PFSK-1 (cell line): ENCODE measurements around the gene FGF14.

Source experiments
- FOXP2 ChIP-seq: optimal IDR thresholded peaks from 2 replicates; pipeline ENCODE3; 2011; ENCODE audit warnings: borderline replicate concordance, control low read depth, inconsistent platforms; ENCODE audit not compliant: insufficient read depth; ENCODE audit errors: extremely low read length, extremely low read depth
- POLR2AphosphoS5 ChIP-seq: IDR thresholded peaks from 2 replicates; pipeline ENCODE4 v1.6.1; 2012; ENCODE audit warnings: low read depth, mild to moderate bottlenecking, control low read depth, low read length, moderate library complexity
- REST ChIP-seq, 2 experiments: IDR thresholded peaks; 2 replicates each; pipeline versions ENCODE4 v1.6.1 to v1.8.0; 2011 to 2012; ENCODE audit warnings: low read depth in 2 of 2, low read length in 2 of 2, control low read depth in 1 of 2, inconsistent platforms in 1 of 2, mild to moderate bottlenecking in 1 of 2, moderate library complexity in 1 of 2; ENCODE audit not compliant: insufficient read depth in 1 of 2
- SIN3A ChIP-seq: IDR thresholded peaks from 2 replicates; pipeline ENCODE4 v1.6.1; 2012; ENCODE audit warnings: mild to moderate bottlenecking, low read length, moderate library complexity, borderline replicate concordance; ENCODE audit not compliant: insufficient read depth
- TAF1 ChIP-seq: IDR thresholded peaks from 2 replicates; pipeline ENCODE4 v1.6.1; 2012; ENCODE audit warnings: low read length, control low read depth, borderline replicate concordance; ENCODE audit not compliant: insufficient read depth

The FGF14 gene

GRCh38 chr13:101718496-101718895, 683.4 kb downstream of the FGF14 start:
- TF ChIP-seq POLR2AphosphoS5 = no peak
- TF ChIP-seq SIN3A = no peak
- no peak for TF ChIP-seq FOXP2
- no peak for TF ChIP-seq TAF1
- TF ChIP-seq REST (IDR thresholded peaks at IDR 0.05; ENCODE audit: insufficient read depth in 1 of 2, low read depth in 2 of 2, low read length in 2 of 2) = no peak

DNA sequence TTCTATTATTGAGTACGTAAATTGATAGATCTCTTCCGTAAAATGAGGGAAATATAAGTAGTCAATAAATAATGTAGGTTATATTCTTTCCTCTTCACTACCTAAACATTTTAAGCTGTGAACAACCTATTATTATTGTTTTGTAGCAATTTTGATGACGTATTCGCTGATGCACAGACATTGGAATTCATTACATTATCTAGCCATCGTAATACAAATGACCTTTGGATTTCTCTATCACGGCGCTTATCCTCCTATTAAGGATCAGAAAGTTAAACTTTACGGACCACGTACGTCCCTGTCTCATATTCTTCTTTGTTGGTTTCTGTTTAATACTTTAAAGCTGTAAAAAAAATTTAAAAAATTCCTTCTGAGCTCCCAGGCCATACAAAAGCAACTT, 684.5 kb downstream of the FGF14 start:
- TF ChIP-seq POLR2AphosphoS5 (no peak), TAF1 (no peak), REST (IDR thresholded peaks at IDR 0.05; ENCODE audit: insufficient read depth in 1 of 2, low read depth in 2 of 2, low read length in 2 of 2) (no peak), SIN3A (no peak)

- no peak for TF ChIP-seq FOXP2
- TF ChIP-seq POLR2AphosphoS5 = no peak
- no peak for TF ChIP-seq TAF1
- TF ChIP-seq REST (IDR thresholded peaks at IDR 0.05; ENCODE audit: insufficient read depth in 1 of 2, low read depth in 2 of 2, low read length in 2 of 2) = no peak
- TF ChIP-seq SIN3A = no peak
Observed at GRCh38 chr13:101714195-101714594, 687.7 kb downstream of the FGF14 start.

- TF ChIP-seq TAF1 (no peak), SIN3A (no peak), POLR2AphosphoS5 (no peak), REST (IDR thresholded peaks at IDR 0.05; ENCODE audit: insufficient read depth in 1 of 2, low read depth in 2 of 2, low read length in 2 of 2) (no peak), FOXP2 (no peak)
Observed at GRCh38 chr13:101712026-101712348, 689.9 kb downstream of the FGF14 start.
